ENCODE results near the gene CDC25A.
"Not testable (repeated sequence)": the region's sequence is repeated elsewhere in the genome, so short reads cannot be mapped to it uniquely, and the experiment has no call there.

The CDC25A gene

GRCh38 chr3:48188266-48189201, at the start of gene CDC25A:
TSS of gene CDC25A (minus strand) at chr3:48188417. CDS start at chr3:48187947, 470 bp downstream.
- DNase-seq: peak; percentile 98

GRCh38 chr3:48236531-48236930, 48.3 kb upstream of the CDC25A start:
- no peak for DNase-seq

- DNase-seq: no peak
Measured at GRCh38 chr3:48233542-48233941, 45.3 kb upstream of the CDC25A start.

GRCh38 chr3:48232734-48233133, 44.5 kb upstream of the CDC25A start:
- DNase-seq: peak; percentile 58

DNA sequence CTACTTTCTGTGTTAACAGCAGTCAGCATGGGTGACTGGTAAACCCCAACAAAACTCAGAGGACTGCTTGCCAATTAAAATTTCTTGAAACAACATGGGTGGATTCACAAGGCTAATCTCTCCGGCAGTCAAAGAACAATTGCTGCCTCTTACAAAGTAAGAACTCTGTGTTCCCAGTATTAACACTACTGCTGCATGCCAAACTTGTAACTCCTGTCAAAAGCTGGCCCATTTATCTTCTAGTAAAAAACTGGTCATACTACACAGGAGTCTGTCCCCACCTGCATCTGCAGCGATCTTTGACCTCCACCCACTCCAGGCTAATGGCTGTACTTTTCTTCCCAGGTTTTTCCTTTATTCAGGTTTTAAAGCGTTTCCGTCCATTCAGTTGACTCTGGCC, 44.0 kb upstream of the CDC25A start:
- DNase-seq: no peak

GRCh38 chr3:48226939-48227338, 38.7 kb upstream of the CDC25A start:
- DNase-seq: no peak

GRCh38 chr3:48225587-48225986, 37.4 kb upstream of the CDC25A start:
- DNase-seq: no peak

GRCh38 chr3:48222616-48223513, 34.6 kb upstream of the CDC25A start, which contains the start of gene CAMP:
TSS of gene CAMP (plus strand) at chr3:48223495. CDS start at chr3:48223512, 17 bp downstream.
- peak; percentile 47 for DNase-seq

DNA sequence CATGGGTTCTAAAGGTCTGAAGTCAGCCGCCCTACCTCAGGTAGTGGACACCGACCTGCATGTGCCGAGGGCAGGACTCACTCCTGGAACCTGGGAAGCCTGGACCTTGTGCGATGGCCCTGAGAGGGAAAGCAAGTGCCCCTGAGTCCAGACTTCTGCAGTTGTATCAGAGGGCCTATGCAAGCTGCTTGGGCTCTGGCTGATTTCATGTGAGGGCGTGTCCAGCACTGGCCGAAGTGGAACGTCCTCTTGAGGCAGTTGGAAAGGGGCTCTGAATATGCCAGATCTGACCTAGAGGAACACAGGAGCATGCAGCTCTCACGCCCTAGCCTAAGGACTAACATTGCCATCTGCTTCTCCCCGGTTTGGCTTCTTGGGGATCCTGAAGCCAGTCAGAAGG, 32.5 kb upstream of the CDC25A start:
- no peak for DNase-seq

DNA sequence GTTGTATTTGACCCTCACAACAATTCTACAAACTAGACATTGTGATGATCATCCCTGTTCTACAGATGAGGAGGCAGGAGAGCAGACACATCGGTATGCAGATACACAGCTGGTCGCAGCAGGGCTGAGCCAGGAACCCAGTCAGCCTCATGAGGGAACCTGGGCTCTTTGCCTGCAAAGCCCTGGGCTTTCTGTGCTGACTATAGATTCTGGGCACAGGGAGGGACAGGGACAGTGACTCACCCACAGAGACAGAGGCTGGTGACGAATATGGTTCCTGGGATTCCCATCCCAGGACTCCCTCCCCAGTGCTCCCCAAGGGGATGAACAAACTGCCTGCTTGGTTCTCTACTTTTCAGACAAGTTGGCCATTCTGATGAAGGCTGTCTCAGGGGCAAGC, 31.3 kb upstream of the CDC25A start:
- DNase-seq: no peak

GRCh38 chr3:48218537-48218936, 30.3 kb upstream of the CDC25A start:
- DNase-seq: no peak

DNA sequence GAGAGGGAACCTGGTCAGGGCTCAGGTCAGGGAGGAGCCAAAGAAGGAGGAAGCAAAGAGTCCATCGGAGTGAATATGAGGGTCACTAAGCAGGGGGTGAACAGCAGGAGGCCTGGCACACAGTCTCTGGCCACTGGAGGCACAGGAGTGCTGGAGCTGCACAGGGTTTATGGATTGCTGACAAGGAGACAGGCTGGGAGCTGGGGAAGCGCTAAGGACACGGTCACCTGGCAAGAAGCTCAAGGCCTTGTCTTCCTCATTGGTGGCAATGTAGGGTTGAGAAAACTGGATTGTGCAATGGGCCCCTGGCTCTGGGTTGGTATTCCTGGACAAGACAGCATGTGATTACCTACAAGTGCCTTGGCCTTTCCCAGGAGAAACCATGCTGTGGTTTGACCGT, 29.2 kb upstream of the CDC25A start:
- no peak for DNase-seq

GRCh38 chr3:48215876-48216275, 27.7 kb upstream of the CDC25A start:
- no peak for DNase-seq

DNA sequence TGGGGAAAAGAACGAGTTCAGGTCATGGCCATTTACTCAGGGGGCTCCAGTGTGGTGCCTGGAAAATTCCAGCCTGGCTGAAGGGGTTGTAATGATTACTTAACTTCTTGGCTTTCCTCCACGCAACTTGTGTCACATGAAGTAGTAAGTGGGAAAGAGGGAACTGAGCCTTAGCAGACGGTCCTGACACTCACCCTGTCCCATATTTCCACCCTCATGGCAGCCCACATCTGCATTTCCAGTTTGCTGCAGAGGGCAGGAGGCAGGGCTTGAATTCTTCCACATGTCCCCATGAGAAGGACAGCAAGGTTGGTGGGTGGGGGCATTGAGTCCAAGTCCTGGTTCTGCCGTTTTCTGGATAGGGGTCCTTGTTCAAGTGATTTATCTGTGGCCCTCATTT, 27.2 kb upstream of the CDC25A start:
- no peak for DNase-seq

- no peak for DNase-seq
Measured at GRCh38 chr3:48215019-48215418, 26.8 kb upstream of the CDC25A start.

DNA sequence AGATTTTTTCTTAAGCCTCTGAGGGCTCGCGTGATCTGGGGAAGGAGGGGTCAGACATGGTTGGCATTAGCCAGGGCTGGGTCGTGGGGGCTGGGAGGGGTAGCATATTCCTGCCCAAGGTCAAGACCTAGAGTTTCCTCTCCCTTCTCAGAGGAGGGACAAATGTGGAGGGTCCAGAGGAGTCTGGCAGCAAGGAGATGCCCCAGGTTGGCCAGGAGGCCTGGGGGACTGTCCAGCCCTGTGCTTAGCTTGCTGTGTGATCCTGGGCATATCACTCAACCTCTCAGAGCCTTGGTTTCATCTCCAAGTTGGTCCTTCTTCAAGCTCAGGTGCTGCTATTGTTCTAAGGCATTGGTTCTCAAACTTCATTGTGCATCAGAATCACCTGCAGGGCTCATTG, 26.0 kb upstream of the CDC25A start:
- no peak for DNase-seq

DNA sequence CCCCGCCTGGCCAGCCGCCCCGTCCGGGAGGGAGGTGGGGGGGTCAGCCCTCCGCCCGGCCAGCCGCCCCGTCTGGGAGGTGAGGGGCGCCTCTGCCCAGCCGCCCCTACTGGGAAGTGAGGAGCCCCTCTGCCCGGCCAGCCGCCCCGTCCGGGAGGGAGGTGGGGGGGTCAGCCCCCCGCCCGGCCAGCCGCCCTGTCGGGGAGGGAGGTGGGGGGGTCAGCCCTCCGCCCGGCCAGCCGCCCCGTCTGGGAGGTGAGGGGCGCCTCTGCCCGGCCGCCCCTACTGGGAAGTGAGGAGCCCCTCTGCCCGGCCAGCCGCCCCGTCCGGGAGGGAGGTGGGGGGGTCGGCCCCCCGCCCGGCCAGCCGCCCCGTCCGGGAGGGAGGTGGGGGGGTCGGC, 23.6 kb upstream of the CDC25A start:
- not testable (repeated sequence) for DNase-seq

DNA sequence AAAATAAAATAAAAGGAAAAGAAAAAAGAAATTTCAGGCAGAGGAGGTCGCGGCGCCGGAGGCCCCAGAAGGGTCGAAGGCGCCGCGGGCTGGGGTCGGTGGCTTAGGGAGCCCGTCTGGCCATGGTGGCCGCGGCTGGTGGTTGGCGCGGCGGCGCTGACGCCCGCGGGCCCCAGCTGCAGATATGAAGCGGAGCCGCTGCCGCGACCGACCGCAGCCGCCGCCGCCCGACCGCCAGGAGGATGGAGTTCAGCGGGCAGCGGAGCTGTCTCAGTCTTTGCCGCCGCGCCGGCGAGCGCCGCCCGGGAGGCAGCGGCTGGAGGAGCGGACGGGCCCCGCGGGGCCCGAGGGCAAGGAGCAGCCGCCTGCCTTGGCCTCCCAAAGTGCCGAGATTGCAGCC, 22.3 kb upstream of the CDC25A start:
- DNase-seq: not testable (repeated sequence)

DNA sequence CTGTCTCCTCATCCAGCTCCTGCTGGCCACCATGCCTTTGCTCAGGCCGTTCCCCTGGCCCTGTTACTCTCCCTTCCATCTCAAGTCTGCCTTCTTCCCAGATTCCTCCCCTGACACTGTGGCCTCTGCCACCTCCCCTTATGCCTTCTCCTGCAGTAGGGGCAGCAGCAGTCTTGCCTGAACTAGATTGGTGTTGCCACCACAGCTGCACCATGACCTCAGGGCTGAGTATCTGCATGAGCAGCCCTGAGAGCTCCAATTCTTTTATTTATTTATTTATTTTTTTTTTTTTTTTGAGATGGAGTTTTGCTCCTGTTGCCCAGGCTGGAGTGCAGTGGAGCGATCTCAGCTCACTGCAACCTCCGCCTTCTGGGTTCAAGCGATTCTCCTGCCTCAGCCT, 21.2 kb upstream of the CDC25A start:
- DNase-seq: no peak

- DNase-seq: no peak
Measured at GRCh38 chr3:48208076-48208475, 19.9 kb upstream of the CDC25A start.

DNA sequence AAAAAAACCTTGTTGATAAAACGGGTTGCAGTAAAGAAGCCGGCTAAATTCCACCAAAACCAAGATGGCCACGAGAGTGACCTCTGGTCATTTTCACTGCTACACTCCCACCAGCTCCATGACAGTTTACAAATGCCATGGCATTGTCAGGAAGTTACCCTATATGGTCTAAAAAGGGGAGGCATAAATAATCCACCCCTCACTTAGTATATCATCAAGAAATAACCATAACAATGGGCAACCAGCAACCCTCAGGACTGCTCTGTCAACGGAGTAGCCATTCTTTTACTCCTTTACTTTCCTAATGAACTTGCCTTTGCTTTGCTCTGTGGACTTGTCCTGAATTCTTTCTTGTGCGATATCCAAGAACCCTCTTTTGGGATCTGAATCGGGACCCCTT, 14.4 kb upstream of the CDC25A start:
- DNase-seq: no peak

GRCh38 chr3:48199117-48199516, 10.9 kb upstream of the CDC25A start:
- no peak for DNase-seq

- no peak for DNase-seq
Measured at GRCh38 chr3:48196611-48197010, 8.4 kb upstream of the CDC25A start.
